Measurements from ENCODE around the gene IL22RA2. TPM values are rescaled to one million over a fixed set of nuclear protein-coding genes. Genes with fewer than 3 reads are reported as not detected.

The IL22RA2 gene
- total and polyA plus RNA-seq, 2 of the 13 experiments (the other 11 are each of a cell fraction or from before 2014, with no cell fraction given) = not detected

- no peak overlapping the region for H3K4me2 ChIP-seq (ENCODE audit: low read depth, low read length)
- ChIA-PET POLR2A (no interaction called here), CTCF (ENCODE audit: low intra/inter-chr PET ratio, low total read pairs) (no interaction called here)
- no peaks in the 10 kb centered on the region for H3K9me3 ChIP-seq (ENCODE audit: low read length)
- H3K27ac ChIP-seq (ENCODE audit: extremely low read length, insufficient read depth, low read length) = no peak overlapping the region
- H3K36me3 ChIP-seq (replicated peaks in 1 of 2; ENCODE audit: control insufficient read depth in 1 of 2, insufficient read depth in 2 of 2, low read length in 2 of 2) = no peaks in the 10 kb centered on the region
- BruUV-seq (replicated peaks) = no TSS peak
- intact Hi-C loops (cut with micrococcal nuclease; ENCODE audit: unreplicated experiment) (no loop called here), in situ Hi-C loops (cut with HindIII; ENCODE audit: extremely low pct_ligation_motif_present, low pct_unique_long_range_greater_than_20kb) (no loop called here)
- peaks cover 30% of the 10 kb centered on the region for H3K4me1 ChIP-seq (ENCODE audit: insufficient read depth, low read length)
- H3K4me3 ChIP-seq (replicated peaks in 1 of 3; ENCODE audit: insufficient read depth in 1 of 3, low read depth in 2 of 3, low read length in 3 of 3) = no peak overlapping the region
- peaks cover 5% of the 10 kb centered on the region for H4K20me1 ChIP-seq (ENCODE audit: insufficient read depth, low read length)
- no peak for DNase-seq (ENCODE audit: low spot score)
- H3K27me3 ChIP-seq (ENCODE audit: control insufficient read depth in 1 of 2, insufficient read depth in 2 of 2, low read length in 2 of 2) = peaks cover 0 to 4% of the 10 kb centered on the region in 2 experiments; a peak in 1 of 5 replicates
- no peak for FAIRE-seq
- TF ChIP-seq ZNF747 (CRISPR knock-in tag; IDR thresholded peaks at IDR 0.05; ENCODE audit: borderline replicate concordance) (no peak), TAF15 (IDR thresholded peaks at IDR 0.05; ENCODE audit: low read depth, low read length, poor library complexity, severe bottlenecking) (no peak), HOXA7 (CRISPR knock-in tag; IDR thresholded peaks at IDR 0.05) (no peak), ZNF83 (CRISPR knock-in tag; IDR thresholded peaks at IDR 0.05; ENCODE audit: borderline replicate concordance) (no peak), IRF2 (CRISPR knock-in tag; IDR thresholded peaks at IDR 0.05) (no peak), DZIP1 (CRISPR knock-in tag; IDR thresholded peaks at IDR 0.05) (no peak), ZNF138 (CRISPR knock-in tag; IDR thresholded peaks at IDR 0.05; ENCODE audit: low read depth) (no peak), HNF4A (CRISPR knock-in tag; IDR thresholded peaks at IDR 0.05) (no peak), NAIF1 (CRISPR knock-in tag; IDR thresholded peaks at IDR 0.05; ENCODE audit: borderline replicate concordance) (no peak), ZSCAN29 (CRISPR knock-in tag; conservative IDR thresholded peaks at IDR 0.05) (no peak), U2AF2 (IDR thresholded peaks at IDR 0.05; ENCODE audit: low read depth, low read length) (no peak), ZNF557 (CRISPR knock-in tag; IDR thresholded peaks at IDR 0.05) (no peak), ZNF234 (CRISPR knock-in tag; conservative IDR thresholded peaks at IDR 0.05) (no peak), ZNF496 (CRISPR knock-in tag; IDR thresholded peaks at IDR 0.05; ENCODE audit: insufficient replicate concordance) (no peak), JUN (CRISPR knock-in tag; IDR thresholded peaks at IDR 0.05) (no peak), ZNF781 (CRISPR knock-in tag; IDR thresholded peaks at IDR 0.05; ENCODE audit: borderline replicate concordance, not compliant biosample characterization) (no peak), HNF1A (IDR thresholded peaks at IDR 0.05; ENCODE audit: low read depth) (no peak), HNF1A (CRISPR knock-in tag; IDR thresholded peaks at IDR 0.05; ENCODE audit: borderline replicate concordance) (no peak)
- TF ChIP-seq, protein P1, sequence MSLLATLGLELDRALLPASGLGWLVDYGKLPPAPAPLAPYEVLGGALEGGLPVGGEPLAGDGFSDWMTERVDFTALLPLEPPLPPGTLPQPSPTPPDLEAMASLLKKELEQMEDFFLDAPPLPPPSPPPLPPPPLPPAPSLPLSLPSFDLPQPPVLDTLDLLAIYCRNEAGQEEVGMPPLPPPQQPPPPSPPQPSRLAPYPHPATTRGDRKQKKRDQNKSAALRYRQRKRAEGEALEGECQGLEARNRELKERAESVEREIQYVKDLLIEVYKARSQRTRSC (CRISPR knock-in tag; IDR thresholded peaks at IDR 0.05; ENCODE audit: low read depth) = no peak
- WGBS (ENCODE audit: low lambda C conversion rate) = 97% methylated on average over 3 of the region's 3 CpGs
- H3K9ac ChIP-seq (ENCODE audit: insufficient read depth, low read depth, low read length) = no peak overlapping the region
- H3K79me2 ChIP-seq (ENCODE audit: insufficient read depth, low read length) = peaks cover 18% of the 10 kb centered on the region
- no peak overlapping the region for H2AFZ ChIP-seq (ENCODE audit: low read length)
- ATAC-seq = no peak
Observed at GRCh38 chr6:137222381-137222780, 48.9 kb upstream of the IL22RA2 start.

Data from HepG2 (cell line).